ENCODE data around the gene TMEM132E. TPM values are rescaled to one million over a fixed set of nuclear protein-coding genes. Genes with fewer than 3 reads are reported as not detected.

The TMEM132E gene
- total RNA-seq, 3 donors from 2014 or later (not counting 1 experiment from before 2014, with no cell fraction given) = 0.05 to 0.08 TPM; not detected in 1

- intact Hi-C loops (cut with micrococcal nuclease) = loop anchor here (10.0 kb wide), 1 partner anchor 57 kb away; no protein-coding TSS in a partner anchor
- Mint-ChIP-seq H3K9me3 (no peaks in the 10 kb centered on the region), H3K27me3 (ENCODE audit: low read depth in 2 of 2) (peaks cover 64 to 65% of the 10 kb centered on the region in 2 donors), H3K27ac (no peak overlapping the region), H3K4me1 (peaks cover 0 to 12% of the 10 kb centered on the region in 2 donors), H3K36me3 (no peaks in the 10 kb centered on the region), H3K4me3 (no peak overlapping the region)
- ATAC-seq = no peak
- Histone ChIP-seq H3K4me3 (ENCODE audit: low read length) (no peak overlapping the region), H3K9me3 (ENCODE audit: control insufficient read depth, insufficient read depth, low read length) (no peaks in the 10 kb centered on the region), H3K27me3 (ENCODE audit: control insufficient read depth, insufficient read depth, low read length) (peaks cover 46% of the 10 kb centered on the region), H3K27ac (ENCODE audit: low read length) (no peak overlapping the region), H3K36me3 (ENCODE audit: control insufficient read depth, insufficient read depth, low read length) (no peaks in the 10 kb centered on the region), H3K4me1 (ENCODE audit: control insufficient read depth, insufficient read depth, low read length) (peaks cover 24% of the 10 kb centered on the region)
- TF ChIP-seq, protein P1, sequence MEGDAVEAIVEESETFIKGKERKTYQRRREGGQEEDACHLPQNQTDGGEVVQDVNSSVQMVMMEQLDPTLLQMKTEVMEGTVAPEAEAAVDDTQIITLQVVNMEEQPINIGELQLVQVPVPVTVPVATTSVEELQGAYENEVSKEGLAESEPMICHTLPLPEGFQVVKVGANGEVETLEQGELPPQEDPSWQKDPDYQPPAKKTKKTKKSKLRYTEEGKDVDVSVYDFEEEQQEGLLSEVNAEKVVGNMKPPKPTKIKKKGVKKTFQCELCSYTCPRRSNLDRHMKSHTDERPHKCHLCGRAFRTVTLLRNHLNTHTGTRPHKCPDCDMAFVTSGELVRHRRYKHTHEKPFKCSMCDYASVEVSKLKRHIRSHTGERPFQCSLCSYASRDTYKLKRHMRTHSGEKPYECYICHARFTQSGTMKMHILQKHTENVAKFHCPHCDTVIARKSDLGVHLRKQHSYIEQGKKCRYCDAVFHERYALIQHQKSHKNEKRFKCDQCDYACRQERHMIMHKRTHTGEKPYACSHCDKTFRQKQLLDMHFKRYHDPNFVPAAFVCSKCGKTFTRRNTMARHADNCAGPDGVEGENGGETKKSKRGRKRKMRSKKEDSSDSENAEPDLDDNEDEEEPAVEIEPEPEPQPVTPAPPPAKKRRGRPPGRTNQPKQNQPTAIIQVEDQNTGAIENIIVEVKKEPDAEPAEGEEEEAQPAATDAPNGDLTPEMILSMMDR (IDR thresholded peaks at IDR 0.05) = no peak
- WGBS (ENCODE audit: insufficient coverage) = 2% methylated on average over 78 of the region's 78 CpGs
- no peak for DNase-seq
Measured at GRCh38 chr17:34581446-34582184, 2.2 kb downstream of the TMEM132E start.

DNA sequence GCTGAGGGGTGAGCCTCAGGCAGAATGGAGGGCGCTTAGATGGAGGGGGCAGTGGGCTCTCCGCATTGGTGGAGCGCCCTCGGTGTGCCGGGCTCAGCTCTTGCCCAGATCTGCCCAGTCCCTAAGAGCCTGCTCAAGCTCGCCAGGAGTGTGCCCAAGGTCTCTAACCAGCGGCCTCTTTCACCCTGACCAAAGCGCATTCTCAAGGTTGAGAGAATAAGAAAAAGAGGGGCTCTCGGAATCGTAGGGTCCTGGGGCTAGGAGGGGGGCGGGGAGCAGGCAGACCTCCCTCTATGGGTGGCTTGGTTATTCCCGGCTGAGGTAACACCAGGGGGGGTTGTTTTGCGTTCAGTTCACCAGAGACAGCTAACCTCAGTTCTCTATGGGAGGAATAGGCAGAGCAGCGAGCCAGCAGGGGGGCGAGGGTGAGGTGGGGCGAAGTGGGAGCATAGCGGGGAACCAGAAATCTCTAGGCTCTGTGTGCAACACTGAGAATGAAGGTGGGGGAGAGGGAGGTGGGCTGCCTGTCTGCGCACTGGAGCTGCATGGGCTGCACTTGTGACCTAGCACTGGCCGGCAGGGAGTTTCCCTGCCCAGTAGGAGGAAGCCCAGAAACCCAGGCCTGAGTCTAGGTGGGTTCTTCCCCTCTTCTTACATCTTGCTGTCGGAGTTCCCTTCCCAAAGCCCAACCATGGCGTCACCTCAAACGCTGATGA is 3.0 kb downstream of the TMEM132E start:
- DNase-seq (no peak), ATAC-seq (no peak)
- no peak overlapping the region for H3K4me3 ChIP-seq (ENCODE audit: low read length)
- H3K36me3 ChIP-seq (ENCODE audit: control insufficient read depth, insufficient read depth, low read length) = no peaks in the 10 kb centered on the region
- peaks cover 61 to 65% of the 10 kb centered on the region in 2 donors for H3K27me3 Mint-ChIP-seq (ENCODE audit: low read depth in 2 of 2)
- intact Hi-C loops (cut with micrococcal nuclease) = loop anchor here (10.0 kb wide), 1 partner anchor 58 kb away; no protein-coding TSS in a partner anchor
- peaks cover 0 to 12% of the 10 kb centered on the region in 2 donors for H3K4me1 Mint-ChIP-seq
- 10% methylated on average over 22 of the region's 22 CpGs for WGBS (ENCODE audit: insufficient coverage)
- no peak overlapping the region for H3K27ac Mint-ChIP-seq
- H3K36me3 Mint-ChIP-seq = no peaks in the 10 kb centered on the region
- H3K27ac ChIP-seq (ENCODE audit: low read length) = no peak overlapping the region
- no peaks in the 10 kb centered on the region for H3K9me3 Mint-ChIP-seq
- H3K27me3 ChIP-seq (ENCODE audit: control insufficient read depth, insufficient read depth, low read length) = peaks cover 45% of the 10 kb centered on the region
- H3K9me3 ChIP-seq (ENCODE audit: control insufficient read depth, insufficient read depth, low read length) = no peaks in the 10 kb centered on the region
- peaks cover 24% of the 10 kb centered on the region for H3K4me1 ChIP-seq (ENCODE audit: control insufficient read depth, insufficient read depth, low read length)
- no peak overlapping the region for H3K4me3 Mint-ChIP-seq
- TF ChIP-seq, protein P1 (IDR thresholded peaks at IDR 0.05) = no peak

GRCh38 chr17:34582901-34583245 is 3.5 kb downstream of the TMEM132E start:
- TF ChIP-seq, protein P1 (IDR thresholded peaks at IDR 0.05) = no peak
- no peak overlapping the region for H3K27ac Mint-ChIP-seq
- H3K27me3 ChIP-seq (ENCODE audit: control insufficient read depth, insufficient read depth, low read length) = peaks cover 43% of the 10 kb centered on the region
- H3K27ac ChIP-seq (ENCODE audit: low read length) = no peak overlapping the region
- no peaks in the 10 kb centered on the region for H3K9me3 ChIP-seq (ENCODE audit: control insufficient read depth, insufficient read depth, low read length)
- H3K9me3 Mint-ChIP-seq = no peaks in the 10 kb centered on the region
- H3K4me3 Mint-ChIP-seq = peak overlapping the region; percentile 21
- H3K4me3 ChIP-seq (ENCODE audit: low read length) = no peak overlapping the region
- H3K4me1 Mint-ChIP-seq = peaks cover 0 to 12% of the 10 kb centered on the region in 2 donors
- intact Hi-C loops (cut with micrococcal nuclease) = loop anchor here (10.0 kb wide), 1 partner anchor 58 kb away; no protein-coding TSS in a partner anchor
- H3K4me1 ChIP-seq (ENCODE audit: control insufficient read depth, insufficient read depth, low read length) = peaks cover 24% of the 10 kb centered on the region
- no peaks in the 10 kb centered on the region for H3K36me3 ChIP-seq (ENCODE audit: control insufficient read depth, insufficient read depth, low read length)
- peaks cover 60 to 68% of the 10 kb centered on the region in 2 donors for H3K27me3 Mint-ChIP-seq (ENCODE audit: low read depth in 2 of 2)
- ATAC-seq (no peak), DNase-seq (no peak)
- WGBS (ENCODE audit: insufficient coverage) = 25% methylated on average over 3 of the region's 3 CpGs
- no peaks in the 10 kb centered on the region for H3K36me3 Mint-ChIP-seq
